Fibroblast of lung (primary cell): Measurements from ENCODE around the gene PSD4.

Experiments
- EZH2 ChIP-seq: IDR thresholded peaks from 2 replicates; pipeline ENCODE4 v1.5.1; 2012; ENCODE audit warnings: low read length, control low read depth, mild to moderate bottlenecking; ENCODE audit errors: missing control alignments
- TF ChIP-seq, protein P1 (sequence below), 2 donors: IDR thresholded peaks in 1 of 2; conservative IDR thresholded peaks in 1 of 2; 1 replicate in 1 of 2; 2 replicates in 1 of 2; pipeline ENCODE4 v1.5.1; 2011 to 2012; ENCODE audit warnings: low read length in 2 of 2, control low read depth in 1 of 2, inconsistent platforms in 1 of 2, low read depth in 1 of 2, mild to moderate bottlenecking in 1 of 2

GRCh38 chr2:113126845-113127645 lies 46.7 kb upstream of the PSD4 start, which contains the start of gene IL1RN:
- TF ChIP-seq, protein P1, sequence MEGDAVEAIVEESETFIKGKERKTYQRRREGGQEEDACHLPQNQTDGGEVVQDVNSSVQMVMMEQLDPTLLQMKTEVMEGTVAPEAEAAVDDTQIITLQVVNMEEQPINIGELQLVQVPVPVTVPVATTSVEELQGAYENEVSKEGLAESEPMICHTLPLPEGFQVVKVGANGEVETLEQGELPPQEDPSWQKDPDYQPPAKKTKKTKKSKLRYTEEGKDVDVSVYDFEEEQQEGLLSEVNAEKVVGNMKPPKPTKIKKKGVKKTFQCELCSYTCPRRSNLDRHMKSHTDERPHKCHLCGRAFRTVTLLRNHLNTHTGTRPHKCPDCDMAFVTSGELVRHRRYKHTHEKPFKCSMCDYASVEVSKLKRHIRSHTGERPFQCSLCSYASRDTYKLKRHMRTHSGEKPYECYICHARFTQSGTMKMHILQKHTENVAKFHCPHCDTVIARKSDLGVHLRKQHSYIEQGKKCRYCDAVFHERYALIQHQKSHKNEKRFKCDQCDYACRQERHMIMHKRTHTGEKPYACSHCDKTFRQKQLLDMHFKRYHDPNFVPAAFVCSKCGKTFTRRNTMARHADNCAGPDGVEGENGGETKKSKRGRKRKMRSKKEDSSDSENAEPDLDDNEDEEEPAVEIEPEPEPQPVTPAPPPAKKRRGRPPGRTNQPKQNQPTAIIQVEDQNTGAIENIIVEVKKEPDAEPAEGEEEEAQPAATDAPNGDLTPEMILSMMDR (conservative IDR thresholded peaks at IDR 0.05 in 1 of 2, IDR thresholded peaks at IDR 0.05 in 1 of 2; ENCODE audit: low read depth in 1 of 2, low read length in 2 of 2) = no peak
- no peak for TF ChIP-seq EZH2
